Parietal lobe (tissue), 2 donors: ENCODE measurements around the gene RPL7A. TPM values are rescaled to one million over a fixed set of nuclear protein-coding genes. Genes with fewer than 3 reads are reported as not detected.

Experiments used
- small RNA-seq: library from RNA; depleted of rRNA; stranded (forward); fragments of <200 nt; gene quantifications from one replicate; pipeline ENCODE3, GENCODE V24; 2014; ENCODE audit warnings: low replicate concordance
- total RNA-seq: library from RNA; depleted of rRNA; stranded (reverse); fragments of >200 nt; gene quantifications from one replicate; pipeline ENCODE4 v1.2.3, GENCODE V29; 2014

Gene RPL7A
- 912 TPM for total RNA-seq

GRCh38 chr9:133347985-133348717, at the start of gene RPL7A, which contains the start of gene MED22:
Gene RPL7A (plus strand): TSS chr9:133348218. CDS start chr9:133348244, 26 bp downstream.
Gene MED22 (minus strand): TSS chr9:133348131. CDS start chr9:133346662, 1,469 bp downstream.

GRCh38 chr9:133335924-133336811, 11.8 kb upstream of the RPL7A start, which contains the start of gene SURF6:
Gene SURF6 (minus strand): TSS chr9:133336188. CDS start chr9:133336132, 56 bp downstream.

GRCh38 chr9:133356391-133357091, 8.5 kb downstream of the RPL7A start, which contains the start of the genes SURF1 and SURF2:
Gene SURF1 (minus strand): TSS chr9:133356487. CDS start chr9:133356453, 34 bp downstream.
Gene SURF2 (plus strand): TSS chr9:133356550. CDS start chr9:133356593, 43 bp downstream.

GRCh38 chr9:133375724-133376654, 28.0 kb downstream of the RPL7A start, which contains the start of the genes STKLD1 and SURF4:
Gene STKLD1 (plus strand): TSS chr9:133376366. CDS start chr9:133376474, 108 bp downstream.
Gene SURF4 (minus strand): TSS chr9:133376060. CDS start chr9:133375969, 91 bp downstream.

Small RNAs within 50 kb of the gene (small RNA-seq; reads per million reads assigned to genes)
- not detected for gene RF00019
- not detected for gene SNORD24
- not detected for gene SNORD36A
- not detected for gene SNORD36B
- gene SNORD36C: not detected

Other genes starting within 250 kb of the RPL7A start
- 196 TPM for gene RALGDS, start 227.0 kb upstream of the RPL7A start, total RNA-seq
- 6.9 TPM for gene GBGT1, start 184.3 kb upstream of the RPL7A start, total RNA-seq
- gene OBP2B, start 139.0 kb upstream of the RPL7A start, total RNA-seq: not detected
- gene ABO, start 73.0 kb upstream of the RPL7A start, total RNA-seq: not detected
- gene SURF6, start 12.0 kb upstream of the RPL7A start, total RNA-seq: 17.5 TPM
- 34.4 TPM for gene MED22, start 87 bp upstream of the RPL7A start, total RNA-seq
- gene SURF1, start 8.3 kb downstream of the RPL7A start, total RNA-seq: 10.6 TPM
- gene SURF2, start 8.3 kb downstream of the RPL7A start, total RNA-seq: 14.1 TPM
- gene SURF4, start 27.8 kb downstream of the RPL7A start, total RNA-seq: 66.4 TPM
- 1.6 TPM for gene STKLD1, start 28.1 kb downstream of the RPL7A start, total RNA-seq
- 14.7 TPM for gene REXO4, start 69.8 kb downstream of the RPL7A start, total RNA-seq
- gene ADAMTS13, start 74.1 kb downstream of the RPL7A start, total RNA-seq: 2.5 TPM
- gene CACFD1, start 111.8 kb downstream of the RPL7A start, total RNA-seq: 27.2 TPM
- gene SLC2A6, start 130.9 kb downstream of the RPL7A start, total RNA-seq: 17.2 TPM
- not detected for gene MYMK, start 176.7 kb downstream of the RPL7A start, total RNA-seq
- 3.8 TPM for gene ADAMTSL2, start 186.5 kb downstream of the RPL7A start, total RNA-seq